ENCODE data around the gene CD300C.

CD300C gene

DNA sequence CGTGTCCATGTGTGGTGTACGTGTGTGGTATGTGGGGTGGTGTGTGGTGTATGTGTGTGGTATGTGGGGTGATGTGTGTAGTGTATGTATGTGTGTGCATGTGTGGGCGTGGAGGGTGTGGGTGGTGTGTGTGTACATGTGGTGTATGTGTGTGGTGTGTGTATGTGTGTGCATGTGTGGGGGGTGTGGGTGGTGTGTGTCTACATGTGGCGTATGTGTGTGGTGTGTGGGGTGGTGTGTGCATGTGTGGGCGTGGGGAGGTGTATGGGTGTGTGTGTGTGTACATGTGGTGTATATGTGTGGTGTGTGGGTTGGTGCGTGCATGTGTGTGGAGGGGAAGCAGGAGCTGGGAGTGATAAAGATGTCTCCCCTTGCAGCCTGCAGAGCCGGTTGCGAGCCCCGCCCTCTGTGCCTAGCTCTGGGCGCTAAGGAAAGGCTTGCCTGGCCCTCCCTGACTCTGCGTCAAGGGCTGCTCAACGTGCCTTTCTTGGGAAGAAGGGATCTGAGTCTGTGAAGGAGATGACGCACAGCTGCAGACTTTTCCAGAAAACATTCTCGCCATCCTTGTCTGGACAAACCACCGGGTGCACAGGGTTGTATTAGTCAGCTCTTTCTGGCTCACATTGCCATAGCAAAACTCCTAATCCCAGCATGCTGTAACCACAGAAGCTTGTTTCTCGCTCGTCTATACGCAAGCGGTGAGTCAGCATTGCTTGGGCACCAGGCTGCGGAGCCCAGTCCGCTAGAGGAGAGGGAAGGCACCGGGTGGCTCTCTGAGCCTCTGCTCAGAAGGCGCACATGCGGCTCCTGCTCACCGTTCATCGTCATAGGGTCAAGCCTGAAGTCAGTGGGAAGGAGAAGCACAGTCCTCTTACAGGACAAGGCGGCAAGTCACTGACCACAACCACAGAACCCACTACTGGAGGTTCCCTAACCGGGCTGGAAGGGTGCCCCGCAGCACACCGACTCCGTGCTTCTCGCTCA is 23.4 kb upstream of the CD300C start:
- TF ChIP-seq, protein P1, sequence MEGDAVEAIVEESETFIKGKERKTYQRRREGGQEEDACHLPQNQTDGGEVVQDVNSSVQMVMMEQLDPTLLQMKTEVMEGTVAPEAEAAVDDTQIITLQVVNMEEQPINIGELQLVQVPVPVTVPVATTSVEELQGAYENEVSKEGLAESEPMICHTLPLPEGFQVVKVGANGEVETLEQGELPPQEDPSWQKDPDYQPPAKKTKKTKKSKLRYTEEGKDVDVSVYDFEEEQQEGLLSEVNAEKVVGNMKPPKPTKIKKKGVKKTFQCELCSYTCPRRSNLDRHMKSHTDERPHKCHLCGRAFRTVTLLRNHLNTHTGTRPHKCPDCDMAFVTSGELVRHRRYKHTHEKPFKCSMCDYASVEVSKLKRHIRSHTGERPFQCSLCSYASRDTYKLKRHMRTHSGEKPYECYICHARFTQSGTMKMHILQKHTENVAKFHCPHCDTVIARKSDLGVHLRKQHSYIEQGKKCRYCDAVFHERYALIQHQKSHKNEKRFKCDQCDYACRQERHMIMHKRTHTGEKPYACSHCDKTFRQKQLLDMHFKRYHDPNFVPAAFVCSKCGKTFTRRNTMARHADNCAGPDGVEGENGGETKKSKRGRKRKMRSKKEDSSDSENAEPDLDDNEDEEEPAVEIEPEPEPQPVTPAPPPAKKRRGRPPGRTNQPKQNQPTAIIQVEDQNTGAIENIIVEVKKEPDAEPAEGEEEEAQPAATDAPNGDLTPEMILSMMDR (conservative IDR thresholded peaks at IDR 0.05) = no peak
- no peak overlapping the region for H3K27ac ChIP-seq

DNA sequence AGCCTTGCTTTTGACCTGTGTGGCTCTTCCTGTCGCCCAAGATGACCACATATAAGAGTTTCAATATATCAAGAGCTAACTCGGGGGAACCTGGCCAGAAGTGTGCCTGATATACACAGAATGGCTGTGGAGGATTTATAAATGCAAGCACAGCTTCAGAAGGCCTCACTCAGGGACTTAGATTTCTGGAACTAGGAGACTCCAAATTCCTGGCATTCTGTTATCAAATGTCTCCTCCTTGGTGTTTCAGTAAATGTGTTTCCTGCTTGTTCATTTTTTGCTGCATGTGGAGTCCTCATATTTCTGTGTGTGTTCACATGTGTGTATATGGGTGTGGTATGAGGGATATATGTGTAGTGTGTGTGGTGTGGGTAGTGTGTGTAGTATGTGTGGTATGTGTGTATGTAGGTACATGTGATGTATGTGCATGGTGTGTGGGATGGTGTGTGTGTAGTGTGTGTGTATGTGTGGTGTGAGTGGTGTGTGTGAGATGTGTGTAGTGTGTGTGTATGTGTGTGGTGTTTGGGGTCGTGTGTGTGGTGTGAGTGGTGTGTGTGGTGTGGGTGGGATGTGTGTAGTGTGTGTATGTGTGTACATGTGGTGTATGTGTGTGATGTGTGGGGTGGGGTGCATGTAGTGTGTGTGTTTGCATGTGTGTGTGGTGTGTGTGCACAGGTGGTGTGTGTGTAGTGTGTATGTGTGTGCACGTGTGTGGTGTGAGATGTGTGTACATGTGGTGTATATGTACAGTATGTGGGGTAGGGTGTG is 22.4 kb upstream of the CD300C start:
- H3K27ac ChIP-seq = no peak overlapping the region
- TF ChIP-seq, protein P1 (conservative IDR thresholded peaks at IDR 0.05) = no peak

DNA sequence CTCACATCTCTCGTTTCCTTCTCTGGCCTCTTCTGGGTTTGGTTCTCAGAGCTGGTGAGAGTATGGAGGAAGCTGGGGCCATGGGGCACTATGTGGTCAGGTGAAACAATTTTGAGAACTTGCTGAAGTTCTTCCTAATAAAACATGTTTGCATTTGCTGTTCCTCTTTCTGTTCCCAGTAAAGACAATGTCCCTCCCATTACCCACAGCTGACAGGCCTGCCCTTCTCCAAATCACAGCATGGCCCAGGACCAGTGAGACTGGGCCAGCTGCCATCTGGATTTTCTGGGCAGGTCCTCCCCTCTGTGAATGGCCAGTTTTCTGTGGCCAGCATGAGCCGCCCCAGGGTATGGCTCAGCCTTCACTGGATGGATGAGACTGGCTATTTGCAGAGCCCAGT is 21.5 kb upstream of the CD300C start, which contains the start of gene CD300H:
Gene CD300H (minus strand): TSS at position 113 of the 400 bp plus-strand sequence.
- TF ChIP-seq, protein P1 (conservative IDR thresholded peaks at IDR 0.05) = no peak
- no peak within 1 kb of the TSS for H3K27ac ChIP-seq

DNA sequence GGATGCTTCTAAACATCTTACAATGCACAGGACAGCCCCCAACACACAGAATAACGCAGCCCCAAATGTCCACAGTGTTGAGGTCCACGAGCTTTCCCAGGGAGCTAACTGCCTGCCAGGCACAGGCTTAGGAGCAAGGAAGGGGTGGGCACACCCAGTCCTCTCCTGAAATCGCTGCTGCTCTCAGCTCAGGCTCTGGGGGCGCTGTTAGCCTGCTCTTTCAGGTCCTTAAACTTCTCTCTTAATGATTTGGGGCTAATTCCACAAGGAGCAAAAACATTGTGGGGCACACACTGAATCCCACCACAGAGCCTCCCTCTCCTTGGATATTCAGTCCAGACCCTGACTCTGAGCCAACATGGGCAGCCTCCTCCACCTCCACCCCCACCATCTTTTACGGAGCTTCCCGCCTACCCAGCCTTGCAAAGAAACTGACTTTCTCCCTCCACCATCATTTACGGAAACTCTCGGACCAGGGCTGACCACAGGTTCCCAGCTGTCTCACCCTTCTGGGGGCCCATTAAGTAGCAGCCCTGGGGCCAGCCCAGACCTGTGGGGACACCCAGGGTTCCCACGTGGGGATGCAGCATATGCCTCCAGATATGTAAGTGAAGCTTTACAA is 20.3 kb upstream of the CD300C start:
- H3K27ac ChIP-seq = no peak overlapping the region
- TF ChIP-seq, protein P1 (conservative IDR thresholded peaks at IDR 0.05) = peak; percentile 69

DNA sequence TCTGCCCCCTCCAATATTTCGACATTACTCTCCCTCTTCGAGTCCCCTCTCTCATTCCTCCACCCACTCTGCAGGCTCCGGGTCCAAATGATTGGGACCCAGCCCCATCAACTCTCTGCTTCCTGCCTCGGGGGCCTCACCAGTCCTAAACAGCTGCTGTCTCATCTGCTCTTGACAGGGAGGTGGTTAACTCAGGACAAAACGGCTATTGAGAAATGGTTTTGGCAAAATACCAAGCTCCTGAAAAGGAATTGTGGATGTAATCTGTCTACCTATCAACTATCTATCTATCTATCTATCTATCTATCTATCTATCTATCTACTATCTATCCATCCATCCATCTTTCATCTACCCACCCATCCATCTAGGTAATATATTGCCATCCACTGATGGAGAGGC is 19.2 kb upstream of the CD300C start:
- TF ChIP-seq, protein P1 (conservative IDR thresholded peaks at IDR 0.05) = no peak
- no peak overlapping the region for H3K27ac ChIP-seq

DNA sequence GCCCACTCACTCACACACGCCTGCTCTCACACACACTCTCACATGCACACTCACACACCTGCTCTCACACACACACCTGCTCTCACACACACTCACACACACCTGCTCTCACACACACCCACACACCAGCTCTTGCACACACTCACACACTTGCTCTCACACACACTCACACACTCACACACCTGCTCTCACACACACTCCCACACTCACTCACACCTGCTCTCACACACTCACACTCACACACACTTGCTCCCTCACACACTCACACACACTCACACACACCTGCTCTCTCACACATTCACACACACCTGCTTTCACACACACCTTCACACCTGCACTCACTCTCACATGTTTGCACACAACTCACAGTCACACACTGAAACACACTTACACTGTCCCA is 17.4 kb upstream of the CD300C start:
- TF ChIP-seq, protein P1 (conservative IDR thresholded peaks at IDR 0.05) = no peak
- H3K27ac ChIP-seq = no peak overlapping the region

DNA sequence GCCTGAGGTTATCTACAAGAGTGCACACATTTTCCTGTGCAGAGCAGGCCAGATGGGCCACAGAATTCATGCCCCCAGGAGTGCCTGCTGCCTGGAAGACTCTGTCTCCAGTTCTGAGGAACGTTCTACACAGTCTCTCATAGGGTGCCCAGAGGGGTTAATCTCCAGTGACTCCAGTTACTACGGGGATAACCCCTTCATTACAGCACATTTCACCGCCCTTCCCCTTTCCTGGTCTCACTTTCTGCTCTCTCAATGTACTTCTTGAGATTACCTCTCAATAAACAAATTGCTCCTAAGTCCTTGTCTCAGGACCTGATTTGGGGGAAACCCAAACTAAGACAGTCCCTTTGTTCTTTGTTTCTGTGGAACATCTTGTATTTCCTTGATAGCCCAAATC is 15.7 kb upstream of the CD300C start:
- H3K27ac ChIP-seq = no peak overlapping the region
- TF ChIP-seq, protein P1 (conservative IDR thresholded peaks at IDR 0.05) = no peak

All from VCaP (cell line).